Right ventricle myocardium inferior (tissue), 1 donor: ENCODE data around the gene PSAPL1. TPM values are rescaled to one million over a fixed set of nuclear protein-coding genes. Genes with fewer than 3 reads are reported as not detected.

ENCODE experiments used
- ATAC-seq: fragments of 200-7000 bp; cut with Tn5 transposase; one replicate; pipeline ENCODE4 v1.9.1; 2020; ENCODE audit warnings: mild to moderate bottlenecking, moderate library complexity
- DNase-seq: peaks from one replicate; pipeline ENCODE4 v3.0.0; 2021; ENCODE audit errors: missing footprints
- intact Hi-C: fragments of 100-400 bp; cut with DNase I; formaldehyde crosslinking; loops from one replicate; pipeline ENCODE4 v1.11.0; 2022
- microRNA-seq: library from miRNA; unstranded; fragments of <30 nt; microRNA quantifications from one replicate; pipeline ENCODE4 v1.2.0, GENCODE V29; 2020
- total RNA-seq: library from RNA; stranded (reverse); fragmentation: NEBNext Ultra II Directional; extraction: Animal tissue kit (Norgen Biotek cat#: 25700); gene quantifications from one replicate; pipeline ENCODE4 v1.2.1, GENCODE V29; 2021
- donor health status: DM: no; HTN: yes; CAD: no; lungs with severe emphysema.

The PSAPL1 gene
- total RNA-seq, 1 donor from 2014 or later: not detected

DNA sequence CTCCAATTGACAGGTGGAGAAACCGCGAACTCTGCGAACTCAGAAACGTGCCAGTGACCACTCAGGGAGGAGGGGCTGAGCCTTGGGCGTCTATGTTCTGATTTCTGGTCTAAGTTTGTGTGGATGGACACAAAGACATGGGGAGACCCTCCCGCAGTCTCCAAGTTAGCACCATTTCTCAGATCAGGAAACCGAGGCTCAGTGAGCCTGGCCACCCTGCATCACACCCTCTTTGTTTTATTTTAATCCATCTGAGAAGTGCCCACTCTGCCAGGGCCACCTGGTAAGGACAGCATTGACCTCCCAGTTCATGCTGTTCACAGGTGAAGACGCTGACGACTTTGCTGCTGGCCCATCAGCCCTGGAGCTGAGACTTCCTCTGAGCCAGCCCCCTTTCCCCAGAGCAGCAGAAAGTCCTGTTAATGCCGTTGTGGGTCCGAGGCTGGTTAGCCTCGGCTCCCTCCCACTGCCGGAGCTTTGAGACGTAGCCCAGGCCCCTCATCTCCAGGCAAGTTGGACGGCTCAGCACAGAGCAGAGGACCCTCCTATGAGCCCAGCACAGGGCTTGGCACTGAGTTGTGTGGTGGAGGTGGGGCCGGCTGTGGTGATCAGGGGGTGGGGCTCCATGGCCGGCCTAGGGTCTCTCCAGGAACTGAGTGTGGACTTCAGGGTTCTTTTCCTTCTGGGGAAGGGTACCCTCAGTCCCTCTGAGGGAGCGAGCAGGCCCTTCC lies 43.7 kb downstream of the PSAPL1 start:
- DNase-seq: peak; percentile 52
- intact Hi-C loops: no loop called here
- no peak for ATAC-seq

DNA sequence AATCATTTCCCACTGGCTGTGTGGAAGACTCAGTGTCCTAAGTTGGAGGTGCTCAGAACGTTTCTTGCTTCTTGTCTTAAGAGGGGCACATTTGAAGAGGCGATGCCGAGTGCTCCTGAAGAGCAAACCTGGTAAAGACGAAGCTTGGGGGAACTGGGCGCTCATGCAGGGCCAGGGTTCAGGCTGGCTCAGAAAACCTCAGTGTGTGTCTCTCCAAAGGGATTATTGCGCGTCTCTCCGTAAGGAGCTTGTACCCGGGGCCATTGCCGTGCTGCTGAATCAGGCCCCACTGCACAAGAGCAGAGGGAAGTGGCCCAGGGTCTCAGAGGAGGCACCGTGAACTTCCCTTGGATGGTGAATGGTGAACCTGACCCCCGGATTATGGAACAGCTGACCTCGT lies 44.4 kb downstream of the PSAPL1 start:
- no peak for ATAC-seq

DNA sequence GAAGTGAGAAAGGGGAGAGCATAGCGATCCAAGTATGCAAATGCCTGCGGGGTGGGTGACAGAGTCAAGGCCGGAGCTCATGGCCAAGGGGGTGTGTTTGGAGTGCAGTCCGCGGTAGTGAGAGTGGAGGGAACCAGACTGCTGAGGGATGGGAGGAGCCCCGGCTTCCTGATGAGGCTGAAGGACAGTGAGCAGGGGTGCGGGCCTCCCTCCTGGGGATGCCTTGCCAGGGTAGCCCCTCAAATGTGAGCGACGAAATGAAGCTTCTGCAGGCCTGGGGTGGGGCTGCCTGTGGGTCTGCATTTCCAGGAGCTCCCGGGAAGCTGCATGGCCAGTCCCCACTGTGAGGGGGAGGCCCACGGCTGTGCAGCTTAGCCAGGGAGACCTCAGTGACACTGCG lies 45.0 kb downstream of the PSAPL1 start:
- ATAC-seq (no peak), DNase-seq (peak; percentile 26)
- intact Hi-C loops: no loop called here

More for the DNA sequence above, 44.4 kb downstream of the PSAPL1 start:
- DNase-seq: peak; percentile 37
- intact Hi-C loops: no loop called here

DNA sequence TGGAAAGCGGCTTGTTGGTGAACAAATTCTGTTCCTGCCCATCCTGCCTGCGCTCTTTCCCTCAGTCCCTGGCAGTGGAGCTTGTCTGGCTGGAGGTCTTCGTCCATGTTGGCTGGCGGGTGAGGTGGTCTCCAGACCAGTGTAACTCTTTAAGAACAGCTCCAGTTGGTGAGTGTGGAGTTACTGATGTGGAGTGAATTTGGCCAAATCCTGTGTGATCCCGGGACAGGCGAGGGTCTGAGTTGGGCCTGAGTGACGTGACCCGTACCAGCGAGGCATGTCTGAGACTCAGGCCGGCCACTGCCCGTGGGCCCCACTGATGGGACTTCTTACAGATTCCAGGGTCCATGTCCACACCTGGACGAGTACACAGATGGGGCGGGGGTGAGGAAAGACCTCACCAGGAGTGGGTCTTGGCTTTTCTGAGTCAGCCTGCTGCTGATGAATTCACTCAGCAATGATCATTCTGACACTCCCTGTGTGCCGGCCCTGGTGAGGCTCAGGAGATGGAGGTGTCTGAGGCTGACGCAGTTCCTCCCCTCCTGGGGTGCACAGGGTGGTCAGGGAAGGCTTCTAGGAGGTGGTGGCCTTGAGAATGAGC lies 45.5 kb downstream of the PSAPL1 start:
- intact Hi-C loops: no loop called here
- DNase-seq: peak; percentile 52
- ATAC-seq: no peak

DNA sequence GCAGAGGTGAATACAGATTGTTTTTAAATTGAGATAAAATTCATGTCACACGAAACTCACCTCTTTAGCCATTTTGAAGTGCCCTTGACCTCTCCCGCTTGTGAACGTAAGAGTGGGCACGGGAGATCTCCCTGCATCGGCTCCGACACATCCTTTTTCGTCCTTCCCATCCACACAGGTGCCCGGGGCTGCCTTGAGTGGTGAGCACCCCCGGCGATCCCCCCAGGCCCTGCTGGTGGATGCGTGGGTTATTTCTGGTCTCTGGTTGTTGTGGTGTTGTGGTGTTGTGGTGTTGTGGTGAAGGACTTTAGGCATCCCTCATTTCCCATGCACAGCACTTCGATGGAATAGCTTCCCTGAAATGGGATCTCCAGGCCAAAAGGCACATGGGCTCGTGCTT lies 46.1 kb downstream of the PSAPL1 start:
- intact Hi-C loops: no loop called here
- ATAC-seq (no peak), DNase-seq (no peak)

DNA sequence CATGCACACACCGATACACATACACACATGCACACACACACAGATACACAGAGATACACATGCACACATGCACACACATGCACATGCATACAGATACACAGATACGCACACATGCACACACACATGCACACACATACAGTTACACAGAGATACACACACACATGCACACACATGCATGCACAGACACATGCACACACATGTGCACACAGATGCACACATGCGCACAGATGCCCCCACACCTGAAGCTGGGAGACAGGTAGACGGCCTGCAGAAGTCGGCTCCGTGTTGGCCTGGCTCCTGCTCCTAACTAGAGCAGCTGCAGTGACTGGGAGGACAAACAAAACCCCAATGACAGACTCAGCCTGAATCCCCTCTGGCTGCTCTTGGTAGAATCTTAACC lies 46.8 kb downstream of the PSAPL1 start:
- ATAC-seq (no peak), DNase-seq (peak; percentile 43)
- intact Hi-C loops: no loop called here

DNA sequence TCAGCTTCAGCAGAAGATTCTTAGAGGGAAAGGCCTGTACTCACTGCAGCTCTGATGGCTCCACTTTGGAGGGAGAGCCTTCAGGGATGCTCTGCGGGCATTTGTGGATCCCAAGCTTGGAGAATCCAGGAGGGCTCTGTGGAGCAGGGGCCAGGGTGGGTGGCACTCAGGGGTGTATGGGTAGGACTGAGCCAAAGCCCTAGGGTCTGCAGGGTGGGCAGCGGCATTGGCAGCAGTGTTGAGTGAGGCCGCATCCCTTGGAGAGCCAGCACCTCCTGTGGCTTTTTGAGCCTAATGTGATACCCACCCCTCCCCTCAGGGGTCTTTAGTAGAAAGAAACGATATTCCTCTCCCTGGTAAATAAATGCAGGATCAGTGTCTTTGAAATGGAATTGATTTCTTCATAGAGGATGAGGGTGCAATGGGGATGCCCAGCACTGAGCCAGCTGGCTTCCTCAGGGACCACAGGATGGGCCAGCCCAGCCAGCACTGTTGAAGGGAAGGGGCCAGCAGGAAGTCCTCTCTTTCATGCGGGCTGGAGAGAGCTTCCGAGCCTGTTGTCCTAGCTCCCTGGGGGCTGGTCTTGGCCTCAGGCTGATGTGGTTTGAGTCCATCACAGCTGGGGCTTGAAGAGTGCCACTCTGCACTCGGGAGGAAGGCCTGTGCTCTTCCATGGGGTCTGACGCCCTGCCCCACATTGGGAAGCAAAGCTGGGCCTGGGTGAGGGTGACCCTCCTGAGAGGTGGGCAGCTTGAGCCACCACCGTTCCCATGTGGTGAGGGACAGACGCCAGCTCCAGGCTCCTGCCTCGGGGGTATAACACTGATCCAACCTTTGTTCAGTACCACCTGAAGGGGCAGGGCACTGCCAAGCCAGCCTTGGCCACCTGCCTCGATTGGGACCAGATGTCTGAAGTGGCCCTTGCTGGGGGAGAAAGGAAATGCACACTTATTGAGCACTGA lies 49.5 kb downstream of the PSAPL1 start:
- peak; percentile 17 for DNase-seq
- no peak for ATAC-seq
- intact Hi-C loops: no loop called here

DNA sequence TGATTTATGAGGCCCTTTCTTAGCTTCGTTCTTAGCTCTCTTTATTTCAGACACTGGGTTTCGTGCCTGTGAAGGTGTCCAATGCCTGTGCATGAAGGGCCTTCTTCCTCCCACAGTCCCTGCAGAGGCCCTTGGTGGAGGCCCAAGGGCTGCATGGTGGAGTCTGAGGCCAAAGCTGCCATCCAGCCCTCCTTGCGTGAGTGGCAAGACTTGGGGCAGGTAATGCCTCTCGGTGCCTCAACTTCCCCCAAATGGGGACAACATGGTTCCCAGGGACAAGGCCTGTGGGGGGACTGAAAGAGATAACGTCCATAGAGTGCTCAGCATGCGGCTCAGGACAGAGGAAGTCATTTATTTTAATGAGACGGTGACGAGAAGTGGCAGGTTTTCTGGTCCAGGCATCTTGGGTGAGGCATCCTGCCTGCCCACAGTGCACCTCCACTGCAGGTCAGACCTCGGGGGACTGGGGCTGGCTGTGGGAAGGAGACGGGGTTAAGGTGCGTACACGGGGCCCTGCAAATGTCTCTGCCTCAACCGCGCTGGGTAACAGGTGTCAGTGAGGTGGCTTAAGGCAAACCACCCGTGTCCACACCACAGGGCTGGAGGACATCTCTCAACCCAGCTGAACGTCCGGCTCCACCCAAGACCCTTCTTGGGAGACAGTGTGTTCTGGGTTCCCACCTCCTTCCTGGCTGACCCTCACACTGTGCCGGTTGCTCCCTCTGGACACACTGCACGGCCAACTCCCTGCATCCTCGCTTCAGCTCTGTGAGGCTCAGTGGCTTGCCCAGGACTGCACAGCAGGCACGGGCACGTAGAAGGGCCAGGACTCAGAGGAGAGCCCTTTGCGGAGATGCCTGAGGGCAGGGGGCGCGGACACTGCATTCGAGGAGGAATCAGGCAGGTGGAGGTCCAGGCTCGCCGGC lies 50.5 kb downstream of the PSAPL1 start:
- ATAC-seq (no peak), DNase-seq (peak; percentile 43)
- intact Hi-C loops: no loop called here

DNA sequence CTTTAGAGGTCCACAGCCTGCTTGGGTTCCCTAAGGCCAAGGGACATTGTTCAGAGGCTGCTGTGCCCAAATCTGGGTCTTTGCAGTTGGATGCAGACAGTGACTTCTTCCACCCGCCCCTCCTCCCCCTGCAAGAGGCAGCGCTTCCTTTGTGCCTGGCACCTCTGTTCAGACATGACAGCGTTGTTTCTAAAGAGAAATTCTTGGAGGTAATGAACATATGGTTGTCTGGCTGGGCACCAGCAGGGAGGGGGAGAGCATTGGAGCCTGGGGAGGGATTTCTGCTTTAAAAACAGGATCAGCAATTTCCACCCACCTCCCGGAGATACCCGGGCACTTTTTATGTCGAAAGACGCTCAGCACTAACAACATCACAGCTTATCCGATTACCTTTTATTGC lies 51.5 kb downstream of the PSAPL1 start:
- DNase-seq (no peak), ATAC-seq (no peak)
- intact Hi-C loops: no loop called here

DNA sequence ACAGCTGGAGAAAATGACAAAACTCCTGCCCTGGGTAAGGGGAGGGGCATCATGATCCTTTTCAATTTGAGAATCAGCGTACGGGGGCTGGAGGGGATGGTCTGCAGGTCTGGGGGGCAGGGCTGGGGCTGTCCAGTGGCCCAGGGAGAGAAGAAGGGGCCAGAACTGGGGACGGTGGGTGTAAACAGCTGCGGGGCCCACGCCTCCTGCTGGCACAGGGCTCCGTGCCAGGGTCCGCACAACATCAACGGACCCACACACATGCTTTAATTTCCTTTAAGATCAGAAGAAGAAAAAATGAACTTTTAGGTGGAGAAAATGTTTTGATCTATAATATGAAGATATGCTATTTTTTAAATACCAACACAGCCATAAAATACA lies 52.1 kb downstream of the PSAPL1 start:
- intact Hi-C loops: no loop called here
- no peak for DNase-seq
- ATAC-seq: no peak

DNA sequence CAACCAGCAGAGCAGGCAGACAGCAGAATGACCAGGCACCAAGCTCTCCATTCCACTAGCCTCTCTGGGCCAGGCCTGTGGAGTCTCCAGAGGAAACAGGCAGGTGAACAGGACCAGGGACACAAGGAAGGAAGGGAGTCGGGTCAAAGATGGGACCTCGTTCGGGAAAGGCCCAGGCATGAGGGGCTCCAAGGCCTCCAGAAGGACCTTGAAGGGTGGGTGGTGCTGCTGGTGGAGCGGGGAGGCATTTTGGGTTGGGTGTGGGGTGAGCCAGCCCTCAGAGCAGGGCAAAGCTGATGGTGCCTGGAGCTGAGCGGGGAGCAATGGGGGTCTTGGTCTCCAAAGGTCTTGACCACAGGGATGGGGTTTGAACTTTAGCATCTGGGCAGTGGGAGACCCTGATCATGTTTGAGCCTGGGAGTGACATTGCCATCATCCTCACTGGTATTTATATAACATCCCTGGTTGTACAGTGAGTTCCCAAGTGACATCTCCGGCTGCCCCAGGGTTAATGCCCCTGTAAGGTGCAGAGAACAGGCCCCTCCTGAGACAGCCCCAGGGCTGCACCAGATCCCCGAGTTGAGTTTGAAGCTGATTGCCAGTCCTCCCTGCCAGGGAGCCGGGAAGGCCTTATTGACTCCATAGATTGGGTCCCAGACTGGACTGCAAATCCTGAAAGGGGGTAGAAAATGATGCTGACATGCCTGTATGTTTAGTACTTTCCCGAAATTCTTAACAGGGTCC lies 52.7 kb downstream of the PSAPL1 start:
- intact Hi-C loops: no loop called here
- ATAC-seq (no peak), DNase-seq (no peak)

DNA sequence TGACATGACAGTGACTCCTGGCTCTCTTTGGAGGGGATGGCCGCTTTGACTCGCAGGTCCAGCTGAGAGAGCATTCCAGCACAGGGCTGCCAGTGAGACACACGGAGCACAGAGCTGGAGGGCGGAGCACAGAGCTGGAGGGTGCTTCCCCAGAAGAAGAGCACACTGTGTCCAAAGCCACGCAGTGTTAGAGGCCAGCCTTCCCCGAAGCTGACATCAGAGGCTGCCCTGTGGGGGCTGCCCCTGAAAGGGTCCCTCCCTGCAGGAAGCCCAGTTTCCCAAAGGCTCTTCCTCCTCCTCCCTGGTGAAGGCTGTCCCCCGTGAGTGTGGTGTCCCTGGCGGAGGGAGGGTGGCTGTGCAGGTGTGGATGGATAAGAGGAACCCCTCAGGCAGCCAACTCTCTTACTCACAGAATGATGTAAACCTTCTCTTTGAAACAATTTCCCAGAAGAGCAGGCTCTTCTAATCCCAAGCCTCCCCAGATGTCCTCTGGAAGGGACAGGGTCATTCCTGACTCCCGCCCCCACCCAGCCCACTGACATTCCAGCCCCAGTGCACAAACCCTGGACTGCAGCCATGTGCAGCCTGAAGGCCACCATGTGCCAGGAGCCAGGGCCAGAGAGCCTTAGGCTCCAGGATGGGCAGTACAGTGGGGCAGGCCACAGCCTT lies 53.4 kb downstream of the PSAPL1 start:
- peak; percentile 55 for ATAC-seq
- peak; percentile 52 for DNase-seq
- intact Hi-C loops: no loop called here

Small RNAs within 50 kb of the gene (microRNA-seq; reads per million reads assigned to microRNA genes)
- not detected for gene MIR4274

Other genes starting within 250 kb of the PSAPL1 start
- 1.1 TPM for gene SORCS2, start 242.4 kb downstream of the PSAPL1 start, total RNA-seq